Measurements from ENCODE around the gene FAF1.
A peak's percentile ranks its signal among the peaks of the same experiment; 100 is the strongest.
"Not testable (repeated sequence)": the region's sequence is repeated elsewhere in the genome, so short reads cannot be mapped to it uniquely, and the experiment has no call there.

FAF1 gene

GRCh38 chr1:50754764-50755163 is 205.3 kb downstream of the FAF1 start:
- DNase-seq, result not testable (repeated sequence)

GRCh38 chr1:50750021-50750619 is 209.9 kb downstream of the FAF1 start:
- peak in 1 of 2 experiments; percentile 33 for DNase-seq

DNA sequence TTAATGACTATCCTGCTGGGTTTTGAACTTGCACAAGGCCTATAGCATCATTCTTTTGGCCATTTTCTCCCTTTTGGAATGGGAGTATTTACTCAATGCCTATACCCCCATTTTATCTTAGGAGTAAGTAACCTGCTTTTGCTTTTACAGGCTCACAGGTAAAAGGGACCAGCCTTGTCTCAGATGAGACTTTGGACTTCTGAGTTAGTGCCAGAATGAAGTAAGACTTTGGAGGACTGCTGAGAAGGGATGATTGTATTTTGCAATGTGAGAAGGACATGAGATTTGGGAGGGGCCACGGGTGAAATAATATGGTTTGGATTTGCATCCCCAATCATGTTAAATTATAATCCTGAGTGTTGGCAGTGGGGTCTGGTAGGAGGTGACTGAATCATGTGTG is 212.7 kb downstream of the FAF1 start:
- no peak for DNase-seq

DNA sequence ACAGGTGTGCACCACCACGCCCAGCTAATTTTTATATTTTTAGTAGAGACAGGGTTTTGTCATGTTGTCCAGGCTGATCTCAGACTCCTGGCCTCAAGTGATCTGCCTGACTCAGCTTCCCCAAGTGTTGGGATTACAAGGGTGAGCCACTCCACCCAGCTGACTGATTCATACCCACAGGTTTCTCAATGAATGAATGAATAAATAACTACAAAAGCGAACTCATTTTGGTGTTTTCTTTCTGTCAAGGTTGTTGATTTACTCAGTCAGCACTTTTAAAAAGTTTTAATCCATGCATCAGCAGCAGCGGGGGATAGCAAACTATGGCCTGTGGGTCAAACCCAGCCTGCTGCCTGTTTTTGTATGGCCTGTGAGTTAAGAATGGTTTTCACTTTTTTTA is 217.5 kb downstream of the FAF1 start:
- DNase-seq, result no peak

- DNase-seq, result no peak
Measured at GRCh38 chr1:50739125-50739524, 220.9 kb downstream of the FAF1 start.

GRCh38 chr1:50735443-50735842 is 224.6 kb downstream of the FAF1 start:
- DNase-seq, result peak; percentile 7 to 37

GRCh38 chr1:50727578-50727977 is 232.5 kb downstream of the FAF1 start:
- DNase-seq, result not testable (repeated sequence)

- no peak for DNase-seq
Measured at GRCh38 chr1:50724626-50725286, 235.3 kb downstream of the FAF1 start.

- DNase-seq, result no peak
Measured at GRCh38 chr1:50720457-50721053, 239.5 kb downstream of the FAF1 start.

GRCh38 chr1:50719126-50719525 is 240.9 kb downstream of the FAF1 start:
- DNase-seq, result no peak

DNA sequence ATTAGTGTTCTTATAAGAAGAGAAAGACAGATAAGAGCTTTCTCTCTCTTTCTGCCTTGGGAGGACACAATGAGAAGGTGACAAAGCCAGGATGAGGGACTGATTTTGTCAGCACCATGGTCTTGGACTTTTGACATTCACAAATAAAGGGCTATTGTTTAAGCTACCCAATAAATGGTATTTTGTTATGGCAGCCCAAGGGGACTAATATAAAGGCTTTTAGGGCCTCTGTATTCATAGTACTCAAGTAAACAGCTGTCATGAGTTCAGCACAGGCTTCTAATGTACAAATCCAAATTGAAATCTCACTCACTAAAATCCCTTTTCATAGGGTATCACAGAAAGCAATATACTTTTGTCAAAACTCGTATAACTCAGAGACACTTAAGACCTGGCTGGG is 242.7 kb downstream of the FAF1 start:
- DNase-seq, result no peak

GRCh38 chr1:50716455-50716854 is 243.6 kb downstream of the FAF1 start:
- DNase-seq, result not testable (repeated sequence)

- DNase-seq, result no peak
Measured at GRCh38 chr1:50710099-50710498, 250.0 kb downstream of the FAF1 start.

GRCh38 chr1:50707824-50708223 is 252.2 kb downstream of the FAF1 start:
- no peak for DNase-seq

- DNase-seq, result no peak
Measured at GRCh38 chr1:50705699-50706098, 254.4 kb downstream of the FAF1 start.

DNA sequence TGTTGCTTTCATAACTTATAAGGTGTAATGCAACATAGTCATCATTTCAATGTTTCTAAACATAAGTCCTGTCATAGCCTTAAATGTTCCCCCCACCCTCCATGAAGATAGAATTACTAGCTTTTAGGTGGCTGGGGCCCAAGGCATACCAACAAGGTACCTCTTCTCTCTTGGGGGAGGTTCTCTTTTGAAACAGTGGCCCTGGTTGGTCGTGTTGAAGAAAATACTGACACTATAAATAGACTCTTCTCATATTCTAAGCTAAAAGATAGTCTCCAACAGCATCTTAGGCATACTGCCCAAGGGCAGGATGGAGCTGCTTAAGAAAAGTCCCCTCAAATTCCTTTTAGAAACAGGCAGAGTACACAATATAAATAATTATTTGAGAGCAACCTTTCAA is 255.0 kb downstream of the FAF1 start:
- DNase-seq, result no peak

GRCh38 chr1:50704126-50704525 is 255.9 kb downstream of the FAF1 start:
- peak; percentile 76 to 83 for DNase-seq

GRCh38 chr1:50703240-50703639 is 256.8 kb downstream of the FAF1 start:
- peak in 1 of 2 experiments; percentile 24 for DNase-seq

DNA sequence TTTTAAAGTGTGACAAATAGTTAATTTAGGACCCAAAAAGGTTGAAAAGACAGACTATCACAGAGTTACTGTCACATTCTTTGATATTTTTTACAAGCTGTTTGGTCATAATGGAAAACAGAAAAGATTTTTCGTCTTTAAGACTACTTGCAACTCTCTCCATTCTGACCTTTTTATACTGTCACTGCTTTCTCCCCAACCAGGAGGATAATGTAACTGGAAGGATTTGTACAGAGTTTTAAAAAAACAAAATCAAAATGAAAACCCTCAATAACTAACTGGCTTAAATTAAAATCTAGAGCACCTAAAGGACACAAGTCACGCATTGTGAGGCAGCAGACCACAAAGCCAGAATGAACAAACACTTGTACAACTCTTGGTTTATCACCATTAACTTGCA is 257.7 kb downstream of the FAF1 start:
- peak in 1 of 2 experiments; percentile 23 for DNase-seq

DNA sequence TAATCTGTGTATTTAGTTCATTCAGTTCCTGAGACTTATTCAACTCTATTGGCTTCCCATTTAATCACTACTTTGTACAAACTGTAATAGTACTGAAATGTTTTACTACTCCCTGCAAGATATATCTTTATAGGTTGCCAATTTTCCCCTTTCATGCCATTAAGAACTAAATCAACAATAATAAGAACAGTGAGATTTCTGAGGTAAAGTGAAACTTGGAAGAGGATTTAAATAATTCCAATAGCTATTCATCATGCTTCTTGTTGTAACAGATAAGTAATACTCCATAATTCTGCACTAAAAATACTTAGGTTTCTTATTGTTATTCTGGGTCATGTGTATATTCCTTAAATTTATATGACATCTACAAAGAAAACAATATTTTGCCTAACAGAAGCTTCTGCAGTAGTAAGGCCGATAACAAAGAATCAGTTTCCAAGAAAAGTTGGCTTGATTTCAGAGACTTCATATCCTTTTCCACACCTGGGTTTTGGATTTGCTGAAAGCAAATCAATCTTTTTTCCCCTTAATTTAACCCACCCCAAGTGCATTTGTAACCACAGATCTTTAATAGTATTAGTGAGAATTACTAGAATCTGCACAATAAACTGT is 258.3 kb downstream of the FAF1 start:
- peak in 1 of 2 experiments; percentile 75 for DNase-seq

- no peak for DNase-seq
Measured at GRCh38 chr1:50700621-50701020, 259.4 kb downstream of the FAF1 start.

- DNase-seq, result peak; percentile 94 to 99
Measured at GRCh38 chr1:50700214-50700613, 259.9 kb downstream of the FAF1 start.

- peak in 1 of 2 experiments; percentile 49 for DNase-seq
Measured at GRCh38 chr1:50699795-50700194, 260.3 kb downstream of the FAF1 start.
